Brain pericyte (primary cell): Measurements from ENCODE around the gene CACHD1.

Experiments
- DNase-seq: peaks from one replicate; pipeline ENCODE4 v3.0.0-alpha.2; 2012; ENCODE audit warnings: low read depth, low spot score

The CACHD1 gene

DNA sequence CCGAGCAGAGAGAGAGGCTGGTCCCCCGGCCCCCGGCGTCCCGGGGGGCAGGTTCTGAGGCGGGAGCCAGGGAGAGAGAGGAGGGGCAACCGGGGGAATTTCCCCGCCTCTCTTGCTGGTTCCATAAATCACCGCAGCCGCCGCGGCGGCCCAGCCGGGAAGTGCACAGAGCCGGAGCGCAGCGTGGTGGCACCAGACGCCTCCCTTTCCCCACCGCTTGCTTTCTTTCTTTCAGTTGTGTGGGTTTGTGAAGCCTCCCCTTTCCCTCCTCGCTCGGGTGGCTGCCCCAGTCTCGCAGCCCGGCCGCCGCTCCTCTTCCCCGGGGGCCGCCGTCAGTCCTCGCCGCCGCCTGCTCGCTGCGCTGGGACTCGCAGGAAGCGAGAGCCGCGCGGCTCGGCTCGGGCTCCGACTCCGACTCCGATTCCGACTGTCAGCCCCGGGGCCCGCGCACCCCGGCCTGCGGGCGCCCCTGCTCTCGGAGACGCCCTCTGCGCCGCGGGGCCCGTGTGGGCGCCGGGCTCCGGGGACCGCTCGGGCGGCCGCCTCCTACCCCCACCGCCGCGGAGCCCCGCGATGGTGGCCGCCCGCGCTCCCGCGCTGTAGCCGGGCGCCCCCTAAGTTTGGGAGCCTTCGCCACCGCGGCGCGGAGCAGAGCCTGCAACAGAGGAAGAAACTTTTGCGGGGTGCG lies at the start of gene CACHD1:
CACHD1 (plus strand) TSS at position 153 of the 688 bp plus-strand sequence. CDS start 616 bp downstream, outside the sequence.
- no peak for DNase-seq

GRCh38 chr1:64421377-64421776 lies 48.6 kb upstream of the CACHD1 start:
- DNase-seq: no peak

- no peak for DNase-seq
Measured at GRCh38 chr1:64423526-64423925, 46.4 kb upstream of the CACHD1 start.

DNA sequence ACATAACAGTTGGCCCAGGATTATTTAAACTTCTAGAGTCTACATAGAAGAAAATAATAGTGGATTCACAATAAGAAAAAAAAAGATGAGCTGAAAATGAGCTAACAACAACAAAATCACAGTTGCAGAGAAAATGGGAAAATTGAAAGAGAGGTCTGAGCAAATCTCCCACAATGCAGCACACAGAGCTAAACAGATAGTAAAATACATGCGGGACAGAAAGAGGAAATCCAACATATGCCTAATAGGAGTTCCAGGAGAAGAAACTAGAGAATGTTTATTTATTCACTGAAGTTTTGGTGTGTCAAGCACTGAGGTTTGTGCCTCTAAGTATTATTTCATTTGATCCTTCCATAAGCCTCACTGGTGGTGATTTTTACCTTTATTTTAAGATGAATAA lies 45.5 kb upstream of the CACHD1 start:
- no peak for DNase-seq

- DNase-seq: no peak
Measured at GRCh38 chr1:64425521-64425920, 44.4 kb upstream of the CACHD1 start.

- DNase-seq: no peak
Measured at GRCh38 chr1:64426681-64427080, 43.2 kb upstream of the CACHD1 start.

DNA sequence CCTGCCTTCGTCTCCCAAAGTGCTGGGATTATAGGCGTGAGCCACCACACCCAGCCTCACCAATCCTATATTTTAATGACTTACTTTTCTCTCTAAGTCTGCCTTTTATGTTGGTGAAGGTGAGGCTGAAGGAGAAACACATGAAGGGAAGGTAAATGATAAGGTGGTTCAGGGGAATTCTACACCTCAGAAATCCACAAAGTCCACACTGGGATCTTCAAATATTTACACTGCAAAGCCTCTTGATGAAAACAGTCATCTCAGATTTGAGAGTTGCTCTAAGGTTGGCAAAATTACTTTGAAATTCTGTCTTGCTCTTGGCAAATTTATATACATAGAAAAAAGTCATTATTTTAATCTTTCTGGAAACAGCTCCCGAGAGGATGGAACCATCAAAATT lies 42.0 kb upstream of the CACHD1 start:
- DNase-seq: no peak

DNA sequence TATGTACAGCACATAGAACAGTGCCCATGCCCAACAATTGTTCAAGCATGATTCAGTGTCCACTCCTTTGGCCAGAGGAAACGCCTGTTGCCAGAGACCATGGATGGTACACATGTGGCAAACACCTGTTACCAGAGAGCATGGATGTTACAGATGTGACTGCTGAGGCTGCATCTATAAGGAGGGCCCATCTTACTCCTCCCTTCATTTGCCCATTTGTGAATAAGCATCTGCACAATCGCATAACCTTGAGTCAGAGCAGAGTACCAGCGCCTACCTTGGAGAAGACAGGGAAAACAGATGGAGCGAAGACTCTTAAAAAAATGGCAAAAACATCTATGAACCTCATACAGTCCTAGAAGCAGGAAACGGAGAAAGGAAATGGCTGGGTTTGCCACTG lies 36.6 kb upstream of the CACHD1 start:
- DNase-seq: no peak

DNA sequence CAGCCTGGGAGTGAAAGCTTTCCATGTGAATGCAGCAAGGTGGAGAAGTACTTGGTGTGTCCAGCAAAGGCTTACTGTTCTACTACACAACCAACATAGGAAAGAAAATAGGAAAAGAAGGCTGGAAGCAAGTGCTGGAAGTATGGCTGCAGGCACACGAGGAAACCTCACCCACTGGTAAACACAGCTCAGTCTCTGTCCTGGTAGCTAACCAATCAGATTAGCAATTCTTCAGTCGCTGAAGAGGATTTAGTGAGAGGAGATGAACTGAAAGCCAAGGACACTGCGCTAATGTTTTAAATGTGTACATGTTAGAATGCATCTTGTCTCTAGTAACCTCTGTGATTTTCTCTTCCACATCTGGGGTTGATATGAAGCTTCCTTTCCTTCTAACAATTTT lies 36.2 kb upstream of the CACHD1 start:
- no peak for DNase-seq

- no peak for DNase-seq
Measured at GRCh38 chr1:64435000-64435399, 34.9 kb upstream of the CACHD1 start.

DNA sequence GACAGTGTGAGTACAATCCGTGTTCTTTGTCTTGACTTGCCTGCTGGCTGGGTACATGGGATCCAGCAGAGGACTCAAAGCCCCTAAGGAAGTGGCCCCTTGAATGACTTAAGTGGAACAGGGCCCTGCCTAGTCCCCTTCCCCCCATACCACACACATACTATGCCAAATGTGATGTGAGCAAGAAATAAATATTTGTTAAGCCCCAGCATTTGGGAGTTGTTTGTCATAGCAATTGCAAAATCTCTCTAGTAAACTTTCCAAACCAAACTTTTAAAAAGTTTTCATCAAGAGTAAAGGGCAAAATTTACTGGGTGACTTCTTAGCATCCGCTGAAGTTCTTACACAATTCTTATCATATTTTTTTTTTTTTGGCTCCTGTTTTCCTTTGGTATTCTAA lies 32.5 kb upstream of the CACHD1 start:
- no peak for DNase-seq

- no peak for DNase-seq
Measured at GRCh38 chr1:64440183-64440826, 29.6 kb upstream of the CACHD1 start.

DNA sequence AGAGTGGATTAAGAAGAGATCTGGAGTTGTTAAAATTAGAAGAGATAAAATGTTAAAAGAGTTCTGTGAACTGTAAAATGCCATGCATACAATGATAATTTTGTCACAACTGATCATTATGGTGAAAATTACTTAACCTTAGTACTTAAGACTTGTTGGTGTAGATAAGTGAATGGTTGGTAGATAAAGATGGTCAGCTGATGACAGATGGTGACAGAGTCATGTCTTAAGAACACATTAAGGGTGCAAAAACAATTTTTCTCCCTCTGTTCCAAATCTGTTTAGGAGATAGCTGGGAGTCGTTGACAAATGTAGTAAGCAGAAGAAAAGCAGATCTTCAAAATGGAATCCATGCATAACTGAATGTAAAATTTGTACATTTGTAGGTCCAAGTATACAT lies 18.5 kb upstream of the CACHD1 start:
- DNase-seq: no peak

- no peak for DNase-seq
Measured at GRCh38 chr1:64453688-64454087, 16.2 kb upstream of the CACHD1 start.

GRCh38 chr1:64458915-64459314 lies 11.0 kb upstream of the CACHD1 start:
- DNase-seq: no peak

DNA sequence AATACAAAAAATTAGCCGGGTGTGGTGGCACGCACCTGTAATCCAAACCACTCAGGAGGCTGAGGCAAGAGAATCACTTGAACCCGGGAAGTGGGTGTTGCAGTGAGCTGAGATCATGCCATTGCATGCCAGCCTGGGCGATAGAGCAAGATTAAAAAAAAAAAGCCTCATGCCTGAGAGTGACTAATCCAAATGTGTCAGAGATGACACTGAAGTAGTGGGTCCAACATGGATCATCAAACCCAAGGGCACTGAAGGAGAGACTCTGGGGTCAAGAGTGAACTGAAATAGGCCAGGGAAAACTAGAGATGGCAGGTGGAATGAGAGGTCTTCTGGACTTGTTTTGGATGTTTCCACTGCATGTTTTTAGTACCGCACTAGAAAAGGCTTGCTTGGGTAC lies 10.2 kb upstream of the CACHD1 start:
- no peak for DNase-seq

DNA sequence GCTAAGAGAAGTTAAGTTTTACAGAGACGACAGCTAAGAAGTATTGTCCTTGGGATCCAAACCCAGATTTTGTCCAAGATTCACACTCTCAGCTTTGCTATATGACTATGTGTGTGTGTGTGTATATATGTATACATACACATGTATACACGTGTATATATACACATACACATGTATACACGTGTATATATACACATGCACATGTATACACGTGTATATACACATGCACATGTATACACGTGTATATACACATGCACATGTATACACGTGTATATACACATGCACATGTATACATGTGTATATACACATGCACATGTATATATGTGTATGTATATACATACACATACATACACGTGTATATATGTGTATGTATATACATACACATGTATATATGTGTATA lies 3.9 kb upstream of the CACHD1 start:
- no peak for DNase-seq

GRCh38 chr1:64469116-64469976 lies 583 bp upstream of the CACHD1 start:
- no peak for DNase-seq

- DNase-seq: no peak
Measured at GRCh38 chr1:64470665-64471217, 812 bp downstream of the CACHD1 start.

- no peak for DNase-seq
Measured at GRCh38 chr1:64471218-64472039, 1.5 kb downstream of the CACHD1 start.

DNA sequence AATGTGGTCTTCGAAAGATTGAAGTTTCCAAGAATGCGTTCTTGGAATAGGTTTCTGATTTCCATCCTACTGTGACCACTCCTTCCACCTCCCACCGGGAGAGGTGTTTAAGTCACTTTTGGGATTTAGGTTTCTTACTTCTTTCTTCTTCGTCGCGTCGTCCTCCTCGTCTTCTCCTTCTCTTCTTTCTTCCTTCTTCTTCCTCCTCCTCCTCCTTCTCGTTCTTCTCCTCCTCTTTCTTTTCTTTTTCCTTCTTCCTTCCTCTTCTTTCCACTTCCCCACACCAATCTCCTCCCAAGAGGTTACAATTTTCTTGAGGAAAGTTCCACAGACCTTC lies 2.1 kb downstream of the CACHD1 start:
- no peak for DNase-seq

DNA sequence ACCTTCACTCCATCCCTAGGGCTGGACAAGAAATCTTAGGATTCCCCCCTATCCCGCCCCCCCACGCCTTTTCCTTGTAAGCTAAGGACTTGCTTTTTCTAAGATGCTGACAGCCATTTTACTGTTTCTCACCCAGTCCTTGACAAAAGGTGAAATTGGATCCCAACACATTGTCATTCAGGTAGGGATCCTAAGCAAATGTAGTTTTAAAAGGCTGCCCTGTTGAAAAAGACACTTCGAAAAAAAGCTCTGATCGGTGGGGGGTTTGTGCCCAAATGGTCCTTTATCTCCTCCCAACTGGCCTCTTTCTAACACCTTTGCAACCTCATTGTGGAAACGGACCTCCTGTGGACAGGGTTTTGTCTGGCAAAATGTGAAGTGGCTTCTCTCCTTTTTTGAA lies 2.9 kb downstream of the CACHD1 start:
- no peak for DNase-seq
